Smooth muscle cell (in vitro differentiated cells): ENCODE results near the gene USP9X. TPM values are rescaled to one million over a fixed set of nuclear protein-coding genes. Genes with fewer than 3 reads are reported as not detected.

Source experiments
- DNase-seq: peaks from one replicate; lab custom pipeline; 2025; ENCODE audit not compliant: unreplicated experiment; lab: John Stamatoyannopoulos, UW
- H2AFZ ChIP-seq: fragments of 200-600 bp; sonication (generic); 2 replicates; pipeline ENCODE4 v1.6.0; 2016; ENCODE audit warnings: antibody characterized with exemption, low read depth, mild to moderate bottlenecking
- H3F3A ChIP-seq: fragments of 200-600 bp; sonication (generic); 2 replicates; pipeline ENCODE4 v1.6.0; 2017; ENCODE audit warnings: antibody characterized with exemption, low read depth
- H3K27ac ChIP-seq: fragments of 200-600 bp; sonication (generic); 2 replicates; pipeline ENCODE4 v1.5.1; 2016; ENCODE audit warnings: low read depth, mild to moderate bottlenecking
- H3K27me3 ChIP-seq: fragments of 200-600 bp; sonication (generic); 2 replicates; pipeline ENCODE4 v1.6.1; 2016; ENCODE audit warnings: low read depth, mild to moderate bottlenecking
- H3K36me3 ChIP-seq: fragments of 200-600 bp; sonication (generic); 2 replicates; pipeline ENCODE4 v1.5.1; 2016; ENCODE audit warnings: low read depth
- H3K4me1 ChIP-seq: fragments of 200-600 bp; sonication (generic); 2 replicates; pipeline ENCODE4 v1.5.1; 2016; ENCODE audit warnings: low read depth
- H3K4me2 ChIP-seq: fragments of 200-600 bp; sonication (generic); 2 replicates; pipeline ENCODE4 v1.6.0; 2016; ENCODE audit warnings: mild to moderate bottlenecking
- H3K4me3 ChIP-seq: fragments of 200-600 bp; sonication (generic); 2 replicates; pipeline ENCODE4 v1.5.1; 2016; ENCODE audit warnings: mild to moderate bottlenecking
- H3K79me2 ChIP-seq: fragments of 200-600 bp; sonication (generic); 2 replicates; pipeline ENCODE4 v1.6.0; 2016; ENCODE audit warnings: low read depth, mild to moderate bottlenecking
- H3K9ac ChIP-seq: fragments of 200-600 bp; sonication (generic); 2 replicates; pipeline ENCODE4 v1.6.0; 2016; ENCODE audit warnings: low read depth
- H3K9me3 ChIP-seq: fragments of 200-600 bp; sonication (generic); replicated peaks from 2 replicates; pipeline ENCODE4 v1.5.1; 2016; ENCODE audit warnings: low read depth
- H4K20me1 ChIP-seq: fragments of 200-600 bp; sonication (generic); 2 replicates; pipeline ENCODE4 v1.6.0; 2016; ENCODE audit warnings: low read depth
- WGBS: methylation state at CpG from one replicate; pipeline ENCODE4 v1.1.7; 2016; ENCODE audit warnings: low lambda C conversion rate; 5-methylcytosine and 5-hydroxymethylcytosine counted together
- polyA plus RNA-seq: library from polyadenylated mRNA; unstranded; fragments of >200 nt; fragmentation: Nextera tagmentation; extraction: Ambion mirVana; gene quantifications from 2 replicates; pipeline ENCODE4 v1.2.1, GENCODE V29; 2016
- total RNA-seq: library from RNA; depleted of rRNA; stranded (reverse); fragments of >200 nt; gene quantifications from 2 replicates; pipeline ENCODE4 v1.2.3, GENCODE V29; 2014
- TF ChIP-seq, protein P1 (sequence below): fragments of 200-600 bp; sonication (generic); IDR thresholded peaks from 2 replicates; pipeline ENCODE4 v1.5.1; 2017; ENCODE audit warnings: borderline replicate concordance, mild to moderate bottlenecking, antibody characterized with exemption; ENCODE audit not compliant: insufficient read depth, poor library complexity, severe bottlenecking

USP9X gene
- total and polyA plus RNA-seq, 2 experiments from 2014 or later: 26.0 to 98.0 TPM

GRCh38 chrX:41250867-41251266, 165.6 kb downstream of the USP9X start:
- TF ChIP-seq, protein P1, sequence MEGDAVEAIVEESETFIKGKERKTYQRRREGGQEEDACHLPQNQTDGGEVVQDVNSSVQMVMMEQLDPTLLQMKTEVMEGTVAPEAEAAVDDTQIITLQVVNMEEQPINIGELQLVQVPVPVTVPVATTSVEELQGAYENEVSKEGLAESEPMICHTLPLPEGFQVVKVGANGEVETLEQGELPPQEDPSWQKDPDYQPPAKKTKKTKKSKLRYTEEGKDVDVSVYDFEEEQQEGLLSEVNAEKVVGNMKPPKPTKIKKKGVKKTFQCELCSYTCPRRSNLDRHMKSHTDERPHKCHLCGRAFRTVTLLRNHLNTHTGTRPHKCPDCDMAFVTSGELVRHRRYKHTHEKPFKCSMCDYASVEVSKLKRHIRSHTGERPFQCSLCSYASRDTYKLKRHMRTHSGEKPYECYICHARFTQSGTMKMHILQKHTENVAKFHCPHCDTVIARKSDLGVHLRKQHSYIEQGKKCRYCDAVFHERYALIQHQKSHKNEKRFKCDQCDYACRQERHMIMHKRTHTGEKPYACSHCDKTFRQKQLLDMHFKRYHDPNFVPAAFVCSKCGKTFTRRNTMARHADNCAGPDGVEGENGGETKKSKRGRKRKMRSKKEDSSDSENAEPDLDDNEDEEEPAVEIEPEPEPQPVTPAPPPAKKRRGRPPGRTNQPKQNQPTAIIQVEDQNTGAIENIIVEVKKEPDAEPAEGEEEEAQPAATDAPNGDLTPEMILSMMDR: no peak
- WGBS: 94% methylated on average over 10 of the region's 10 CpGs

GRCh38 chrX:41257801-41258200, 172.6 kb downstream of the USP9X start:
- Histone ChIP-seq H3K4me2 (no peak overlapping the region), H3K4me1 (no peaks in the 10 kb centered on the region), H3K4me3 (no peak overlapping the region), H3K9ac (no peak overlapping the region), H2AFZ (no peak overlapping the region), H3K79me2 (no peaks in the 10 kb centered on the region), H3K27ac (no peak overlapping the region), H3K27me3 (no peaks in the 10 kb centered on the region), H4K20me1 (no peaks in the 10 kb centered on the region), H3F3A (no peaks in the 10 kb centered on the region), H3K9me3 (no peaks in the 10 kb centered on the region), H3K36me3 (no peaks in the 10 kb centered on the region)
- TF ChIP-seq, protein P1: no peak
- 82% methylated on average over 7 of the region's 7 CpGs for WGBS
- DNase-seq: no peak

More at GRCh38 chrX:41250867-41251266, 165.6 kb downstream of the USP9X start:
- Histone ChIP-seq H3F3A (no peaks in the 10 kb centered on the region), H3K4me3 (no peak overlapping the region), H3K27ac (no peak overlapping the region), H3K79me2 (no peaks in the 10 kb centered on the region), H2AFZ (no peak overlapping the region), H4K20me1 (no peaks in the 10 kb centered on the region), H3K9ac (no peak overlapping the region), H3K4me1 (no peaks in the 10 kb centered on the region), H3K36me3 (no peaks in the 10 kb centered on the region), H3K27me3 (no peaks in the 10 kb centered on the region), H3K4me2 (no peak overlapping the region), H3K9me3 (no peaks in the 10 kb centered on the region)
- DNase-seq: no peak

DNA sequence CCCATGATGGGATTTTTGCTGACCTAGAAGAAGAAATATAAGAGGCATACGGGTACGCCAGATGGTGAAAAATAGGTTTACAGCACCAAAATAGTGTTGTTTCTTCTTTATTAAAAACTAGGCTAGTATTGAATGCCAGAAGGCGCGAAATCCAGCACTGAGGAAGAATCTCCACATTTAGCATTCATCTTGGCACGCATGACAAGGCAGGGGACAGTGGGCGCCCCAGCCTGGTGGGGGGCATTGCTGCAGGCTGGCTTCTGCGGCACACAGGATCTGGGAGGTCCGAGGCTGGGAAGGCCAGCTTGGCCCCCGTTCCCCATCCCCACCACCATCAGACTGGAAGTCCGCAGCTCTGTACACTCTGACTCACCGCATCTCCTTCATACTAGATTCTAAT, 173.0 kb downstream of the USP9X start:
- H3F3A ChIP-seq: no peaks in the 10 kb centered on the region
- no peak overlapping the region for H3K4me3 ChIP-seq
- WGBS: 92% methylated on average over 11 of the region's 11 CpGs
- no peak overlapping the region for H3K4me2 ChIP-seq
- no peak overlapping the region for H3K9ac ChIP-seq
- H2AFZ ChIP-seq: no peak overlapping the region
- H3K4me1 ChIP-seq: no peaks in the 10 kb centered on the region
- no peak for DNase-seq
- H4K20me1 ChIP-seq: no peaks in the 10 kb centered on the region
- no peaks in the 10 kb centered on the region for H3K79me2 ChIP-seq
- no peaks in the 10 kb centered on the region for H3K27me3 ChIP-seq
- TF ChIP-seq, protein P1: no peak
- H3K36me3 ChIP-seq: no peaks in the 10 kb centered on the region
- no peaks in the 10 kb centered on the region for H3K9me3 ChIP-seq
- H3K27ac ChIP-seq: no peak overlapping the region

- H3K4me2 ChIP-seq: no peak overlapping the region
- no peaks in the 10 kb centered on the region for H3K27me3 ChIP-seq
- 94% methylated on average over 14 of the region's 14 CpGs for WGBS
- DNase-seq: no peak
- H4K20me1 ChIP-seq: no peaks in the 10 kb centered on the region
- no peak overlapping the region for H3K27ac ChIP-seq
- H3K9me3 ChIP-seq: no peaks in the 10 kb centered on the region
- no peaks in the 10 kb centered on the region for H3K36me3 ChIP-seq
- no peaks in the 10 kb centered on the region for H3K4me1 ChIP-seq
- no peaks in the 10 kb centered on the region for H3F3A ChIP-seq
- no peak overlapping the region for H3K9ac ChIP-seq
- no peak overlapping the region for H2AFZ ChIP-seq
- H3K79me2 ChIP-seq: no peaks in the 10 kb centered on the region
- TF ChIP-seq, protein P1: no peak
- H3K4me3 ChIP-seq: no peak overlapping the region
These were observed 173.6 kb downstream of the USP9X start for GRCh38 chrX:41258871-41259270.
